GM12873 (cell line): Measurements from ENCODE around the gene RGS7BP.

Source experiments
- CTCF ChIP-seq: IDR thresholded peaks from 2 replicates; pipeline ENCODE4 v1.5.1; 2012; ENCODE audit warnings: low read depth, mild to moderate bottlenecking, moderate library complexity, low read length, control low read depth; ENCODE audit not compliant: insufficient read depth; ENCODE audit errors: missing control alignments

The RGS7BP gene

GRCh38 chr5:64534033-64534432, 28.2 kb downstream of the RGS7BP start:
- no peak for TF ChIP-seq CTCF

GRCh38 chr5:64557911-64558310, 52.1 kb downstream of the RGS7BP start:
- no peak for TF ChIP-seq CTCF

GRCh38 chr5:64566310-64566916, 60.6 kb downstream of the RGS7BP start:
- TF ChIP-seq CTCF = no peak

- TF ChIP-seq CTCF = no peak
Measured at GRCh38 chr5:64569858-64570257, 64.0 kb downstream of the RGS7BP start.

- TF ChIP-seq CTCF = no peak
Measured at GRCh38 chr5:64570395-64570996, 64.7 kb downstream of the RGS7BP start.

- no peak for TF ChIP-seq CTCF
Measured at GRCh38 chr5:64575561-64575960, 69.7 kb downstream of the RGS7BP start.

- TF ChIP-seq CTCF = no peak
Measured at GRCh38 chr5:64576250-64576649, 70.4 kb downstream of the RGS7BP start.
